Measurements from ENCODE around the gene ATP6V1C2. TPM values are rescaled to one million over a fixed set of nuclear protein-coding genes. Genes with fewer than 3 reads are reported as not detected.

The ATP6V1C2 gene
- total RNA-seq, 3 donors from 2014 or later (not counting 1 experiment from before 2014, with no cell fraction given), result 0.92 TPM; not detected in 2

GRCh38 chr2:10704034-10704594, 17.3 kb upstream of the ATP6V1C2 start:
- Mint-ChIP-seq H3K27me3 (ENCODE audit: low read depth in 2 of 2) (peaks cover 21 to 22% of the 10 kb centered on the region in 2 donors), H3K4me3 (no peak overlapping the region), H3K9me3 (no peaks in the 10 kb centered on the region), H3K36me3 (no peaks in the 10 kb centered on the region), H3K27ac (no peak overlapping the region), H3K4me1 (no peaks in the 10 kb centered on the region)
- no peak for TF ChIP-seq CTCF (IDR thresholded peaks at IDR 0.05)
- no peaks in the 10 kb centered on the region for H3K4me1 ChIP-seq (ENCODE audit: control insufficient read depth, insufficient read depth, low read length)
- H3K36me3 ChIP-seq (ENCODE audit: control insufficient read depth, insufficient read depth, low read length), result no peaks in the 10 kb centered on the region
- no peaks in the 10 kb centered on the region for H3K9me3 ChIP-seq (ENCODE audit: control insufficient read depth, insufficient read depth, low read length)
- WGBS (ENCODE audit: insufficient coverage), result 94% methylated on average over 7 of the region's 9 CpGs
- ATAC-seq (no peak), DNase-seq (no peak)
- intact Hi-C loops (cut with micrococcal nuclease), result no loop called here
- no peak overlapping the region for H3K27ac ChIP-seq (ENCODE audit: low read length)
- no peaks in the 10 kb centered on the region for H3K27me3 ChIP-seq (ENCODE audit: control insufficient read depth, insufficient read depth, low read length)
- H3K4me3 ChIP-seq (ENCODE audit: low read length), result no peak overlapping the region

GRCh38 chr2:10706033-10706432, 15.4 kb upstream of the ATP6V1C2 start:
- H3K36me3 ChIP-seq (ENCODE audit: control insufficient read depth, insufficient read depth, low read length), result no peaks in the 10 kb centered on the region
- H3K4me3 ChIP-seq (ENCODE audit: low read length), result no peak overlapping the region
- Mint-ChIP-seq H3K27me3 (ENCODE audit: low read depth in 2 of 2) (peaks cover 22 to 31% of the 10 kb centered on the region in 2 donors), H3K9me3 (no peaks in the 10 kb centered on the region), H3K4me3 (no peak overlapping the region), H3K4me1 (no peaks in the 10 kb centered on the region), H3K27ac (no peak overlapping the region), H3K36me3 (no peaks in the 10 kb centered on the region)
- intact Hi-C loops (cut with micrococcal nuclease), result no loop called here
- H3K9me3 ChIP-seq (ENCODE audit: control insufficient read depth, insufficient read depth, low read length), result no peaks in the 10 kb centered on the region
- 93% methylated on average over 5 of the region's 5 CpGs for WGBS (ENCODE audit: insufficient coverage)
- H3K27ac ChIP-seq (ENCODE audit: low read length), result no peak overlapping the region
- H3K27me3 ChIP-seq (ENCODE audit: control insufficient read depth, insufficient read depth, low read length), result no peaks in the 10 kb centered on the region
- no peak for TF ChIP-seq CTCF (IDR thresholded peaks at IDR 0.05)
- no peaks in the 10 kb centered on the region for H3K4me1 ChIP-seq (ENCODE audit: control insufficient read depth, insufficient read depth, low read length)
- ATAC-seq, result no peak
- DNase-seq, result no peak

GRCh38 chr2:10707831-10708230, 13.6 kb upstream of the ATP6V1C2 start:
- ATAC-seq (no peak), DNase-seq (no peak)
- Mint-ChIP-seq H3K27ac (no peak overlapping the region), H3K27me3 (ENCODE audit: low read depth in 2 of 2) (peaks cover 29 to 31% of the 10 kb centered on the region in 2 donors), H3K4me1 (peaks cover 0 to 5% of the 10 kb centered on the region in 2 donors), H3K4me3 (no peak overlapping the region), H3K9me3 (no peaks in the 10 kb centered on the region), H3K36me3 (no peaks in the 10 kb centered on the region)
- intact Hi-C loops (cut with micrococcal nuclease), result no loop called here
- Histone ChIP-seq H3K9me3 (ENCODE audit: control insufficient read depth, insufficient read depth, low read length) (no peaks in the 10 kb centered on the region), H3K4me1 (ENCODE audit: control insufficient read depth, insufficient read depth, low read length) (no peaks in the 10 kb centered on the region), H3K36me3 (ENCODE audit: control insufficient read depth, insufficient read depth, low read length) (no peaks in the 10 kb centered on the region), H3K27me3 (ENCODE audit: control insufficient read depth, insufficient read depth, low read length) (no peaks in the 10 kb centered on the region), H3K4me3 (ENCODE audit: low read length) (no peak overlapping the region), H3K27ac (ENCODE audit: low read length) (no peak overlapping the region)
- 74% methylated on average over 10 of the region's 10 CpGs for WGBS (ENCODE audit: insufficient coverage)
- no peak for TF ChIP-seq CTCF (IDR thresholded peaks at IDR 0.05)

Measured in natural killer cell (primary cell).